NT2/D1 (cell line): ENCODE results near the gene ACSF3.

ENCODE experiments used
- SUZ12 ChIP-seq: IDR thresholded peaks from 2 replicates; pipeline ENCODE4 v1.6.1; 2011; ENCODE audit not compliant: insufficient read length, insufficient read depth; ENCODE audit errors: extremely low read depth
- YY1 ChIP-seq: IDR thresholded peaks from 2 replicates; pipeline ENCODE4 v1.6.1; 2011; ENCODE audit not compliant: insufficient read length, insufficient read depth
- ZNF274 ChIP-seq: IDR thresholded peaks from 2 replicates; pipeline ENCODE4 v1.6.1; 2011; ENCODE audit warnings: mild to moderate bottlenecking, low read depth, low read length

GRCh38 chr16:89054261-89054661 is 39.4 kb upstream of the ACSF3 start:
- TF ChIP-seq SUZ12 (no peak), ZNF274 (no peak), YY1 (no peak)
